Superior temporal gyrus (tissue), 1 donor: ENCODE data around the gene CHRNA9.

ENCODE experiments used
- DNase-seq: peaks from one replicate; pipeline ENCODE4 v3.0.0-alpha.2; 2016; ENCODE audit errors: extremely low spot score

CHRNA9 gene

DNA sequence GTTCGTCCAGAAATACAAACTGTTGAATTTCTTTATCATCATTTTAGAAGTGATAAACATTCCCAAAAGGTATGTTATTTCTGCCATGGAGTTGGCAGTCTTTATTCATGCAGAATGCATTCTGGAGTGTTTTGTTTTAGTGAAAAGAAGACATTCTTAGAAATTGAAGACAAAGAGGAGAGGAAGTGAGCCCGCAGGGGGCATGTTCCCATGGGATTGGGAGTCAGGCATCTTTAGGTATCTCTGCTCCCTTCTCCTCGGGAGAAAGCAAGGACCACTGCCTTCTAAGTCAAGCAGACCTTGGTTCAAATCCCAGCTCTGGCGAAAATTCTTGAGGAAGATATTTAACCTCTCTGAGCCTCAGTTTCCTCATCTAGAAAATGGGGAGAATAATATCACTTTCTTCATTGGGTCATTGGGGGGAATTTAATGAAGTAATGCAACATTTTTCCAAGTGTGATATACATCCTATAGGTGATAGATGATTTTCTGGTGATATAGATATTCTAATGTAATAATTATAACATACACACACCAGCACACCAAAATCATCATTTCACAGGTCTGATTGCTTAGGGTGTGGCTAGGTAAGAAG, 26.5 kb upstream of the CHRNA9 start:
- no peak for DNase-seq

GRCh38 chr4:40309250-40309774, 25.8 kb upstream of the CHRNA9 start:
- peak; percentile 92 for DNase-seq

- DNase-seq = no peak
Measured at GRCh38 chr4:40310225-40310624, 24.9 kb upstream of the CHRNA9 start.

GRCh38 chr4:40311811-40312346, 23.3 kb upstream of the CHRNA9 start:
- DNase-seq = no peak

- no peak for DNase-seq
Measured at GRCh38 chr4:40314951-40315350, 20.2 kb upstream of the CHRNA9 start.

DNA sequence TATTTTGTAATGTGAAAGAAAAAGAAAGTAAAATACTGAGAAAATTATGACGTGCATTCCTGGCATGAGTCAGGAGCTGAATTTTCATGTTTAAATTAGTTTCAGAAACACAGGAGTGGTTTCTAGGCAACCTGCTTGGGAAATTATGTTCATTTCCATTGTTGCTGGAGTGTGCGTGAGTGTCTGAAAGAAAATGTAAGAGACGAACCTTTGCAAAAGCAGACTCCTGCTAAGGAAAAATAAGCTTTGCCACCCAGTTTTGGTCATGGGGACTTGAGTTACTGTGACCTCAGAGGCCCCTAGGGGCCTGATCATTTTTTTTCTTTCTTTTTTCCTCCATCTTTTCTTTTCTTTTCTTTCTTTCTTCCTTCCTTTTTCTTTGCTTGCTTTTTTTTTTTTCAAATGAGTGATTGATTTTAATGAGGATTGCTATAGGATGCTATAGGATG, 18.8 kb upstream of the CHRNA9 start:
- DNase-seq = peak; percentile 67

DNA sequence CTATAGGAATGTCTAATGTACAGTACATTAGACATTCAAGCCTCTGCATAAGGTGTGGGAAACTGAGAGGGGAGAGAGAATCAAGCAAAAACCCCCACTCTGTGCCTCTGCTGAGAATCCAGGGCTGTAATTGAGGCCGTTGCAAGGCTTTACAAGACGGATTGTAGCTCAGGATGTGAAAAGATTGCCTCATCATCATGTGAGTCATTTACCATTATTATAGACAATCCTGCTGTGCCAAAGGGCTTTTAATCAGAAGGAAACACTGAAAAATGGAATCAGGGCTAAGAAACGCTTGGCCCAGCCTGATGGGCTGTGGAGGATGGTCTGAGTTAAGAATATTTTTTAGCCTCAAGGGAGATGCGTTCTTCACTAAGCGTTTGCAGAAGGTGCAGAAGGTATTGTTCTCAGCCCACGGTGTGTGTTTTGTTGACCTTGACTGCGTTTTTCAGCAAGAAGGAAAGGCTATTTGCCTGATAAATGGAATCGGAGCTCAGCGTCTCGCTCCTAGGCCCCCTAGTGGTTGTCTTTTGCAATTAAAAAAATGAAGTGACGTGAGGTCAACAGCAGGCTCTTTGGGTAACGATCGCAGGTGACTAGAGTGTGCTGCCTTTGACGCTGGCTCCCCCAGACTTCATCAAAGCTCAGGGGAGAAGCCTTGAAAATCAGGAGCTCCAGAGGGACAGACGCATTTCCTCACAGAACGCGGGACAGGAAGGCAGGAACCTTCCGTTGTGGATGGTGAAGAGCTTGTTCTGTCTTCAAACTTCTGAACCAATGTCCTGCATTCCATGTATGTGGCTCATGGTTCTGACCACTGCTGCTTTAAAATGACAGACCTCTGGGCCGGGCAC, 18.1 kb upstream of the CHRNA9 start:
- peak; percentile 85 for DNase-seq

- DNase-seq = no peak
Measured at GRCh38 chr4:40317916-40318658, 17.0 kb upstream of the CHRNA9 start.

DNA sequence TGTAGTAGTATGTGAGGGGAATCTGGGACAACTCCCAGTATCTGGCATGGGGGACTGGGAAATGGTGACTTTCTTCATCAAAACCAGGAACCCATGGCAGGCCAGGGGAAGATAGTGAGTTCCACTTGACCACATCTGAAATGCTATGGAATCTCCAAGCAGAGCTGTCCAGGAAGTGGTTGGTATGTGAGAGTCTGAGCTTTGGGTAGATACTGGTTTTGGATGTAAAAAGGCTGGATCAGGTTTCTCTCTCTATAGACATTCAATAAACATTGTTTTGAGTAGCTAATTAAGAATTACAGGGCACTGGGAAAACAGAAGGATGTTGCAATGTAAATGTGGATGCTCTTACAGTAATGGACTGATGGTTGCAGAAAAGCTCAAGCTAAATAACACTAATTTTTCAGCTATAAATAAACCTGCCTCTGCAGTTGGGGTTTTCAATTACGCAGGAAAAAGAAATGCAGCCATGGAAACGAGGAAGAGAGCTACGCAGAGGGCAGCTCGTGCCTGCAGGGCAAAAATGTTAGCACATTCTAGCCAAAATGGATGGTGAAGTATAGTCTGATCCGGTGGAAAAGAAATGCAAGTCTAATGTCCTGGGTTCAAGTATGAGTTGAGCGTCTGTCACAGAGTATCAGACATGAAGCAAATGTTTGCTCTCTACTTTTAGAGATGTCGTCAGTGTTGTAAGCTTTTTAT, 13.4 kb upstream of the CHRNA9 start:
- peak; percentile 35 for DNase-seq

DNA sequence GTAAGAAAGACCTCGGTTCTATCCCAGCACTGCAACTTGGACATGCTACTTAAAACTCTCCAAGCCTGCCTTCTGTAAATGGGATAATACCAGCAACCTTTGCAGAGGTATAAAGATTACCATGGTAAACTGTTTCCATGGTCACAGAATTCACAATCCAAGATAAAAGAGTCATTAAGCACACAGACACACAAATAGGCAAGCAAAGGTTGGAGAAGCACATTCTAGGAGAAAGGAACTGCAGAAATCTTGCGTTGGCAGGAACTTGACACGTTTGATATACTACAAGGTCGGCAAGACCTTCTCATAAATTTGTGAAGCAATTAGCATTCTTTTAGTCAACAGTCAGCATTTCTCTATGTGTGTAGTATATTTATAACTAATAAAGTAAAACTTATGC, 12.3 kb upstream of the CHRNA9 start:
- DNase-seq = no peak

- no peak for DNase-seq
Measured at GRCh38 chr4:40323866-40324265, 11.3 kb upstream of the CHRNA9 start.

- peak; percentile 73 for DNase-seq
Measured at GRCh38 chr4:40325406-40326019, 9.6 kb upstream of the CHRNA9 start.

DNA sequence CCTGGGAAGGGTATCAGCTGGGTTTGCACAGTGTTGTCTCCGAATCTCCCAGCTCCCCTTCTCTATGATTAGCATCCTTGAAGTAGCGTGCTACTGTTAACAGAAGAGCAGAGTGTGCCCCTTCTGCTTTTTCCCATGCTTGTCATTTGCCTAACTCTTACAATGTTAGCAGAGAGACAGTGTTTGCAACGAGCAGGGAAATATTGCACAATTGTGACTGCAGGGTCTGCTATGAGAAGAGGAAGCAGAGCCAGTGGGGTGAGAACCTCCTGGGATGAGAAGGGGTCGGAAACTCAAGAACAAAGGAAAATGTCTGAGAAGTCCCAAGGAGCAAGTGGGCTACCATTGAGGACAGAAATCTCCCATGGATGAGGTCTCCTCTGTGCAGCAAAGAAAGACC, 7.8 kb upstream of the CHRNA9 start:
- no peak for DNase-seq

GRCh38 chr4:40328383-40328782, 6.8 kb upstream of the CHRNA9 start:
- DNase-seq = no peak

DNA sequence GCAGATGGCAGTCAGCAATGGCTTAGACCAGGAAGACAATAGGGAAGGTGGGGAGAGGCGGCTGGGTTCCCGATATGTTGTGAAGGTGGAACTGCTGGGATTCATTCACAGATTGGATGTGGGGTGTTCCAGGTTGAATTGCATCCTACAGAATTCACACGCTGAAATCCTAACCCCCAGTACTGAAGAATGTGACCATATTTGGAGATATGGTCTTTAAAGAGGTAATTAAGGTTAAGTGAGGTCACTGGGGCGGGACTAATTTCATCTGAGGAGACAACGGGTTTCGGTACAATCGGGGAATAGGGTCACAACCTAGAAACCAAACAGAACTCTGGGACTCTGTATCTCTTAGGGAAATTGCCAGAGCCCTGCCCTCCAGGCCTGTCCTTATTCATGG, 5.3 kb upstream of the CHRNA9 start:
- DNase-seq = no peak

GRCh38 chr4:40330536-40330935, 4.6 kb upstream of the CHRNA9 start:
- DNase-seq = no peak

GRCh38 chr4:40331101-40331745, 3.9 kb upstream of the CHRNA9 start:
- no peak for DNase-seq

- no peak for DNase-seq
Measured at GRCh38 chr4:40331961-40332360, 3.2 kb upstream of the CHRNA9 start.

DNA sequence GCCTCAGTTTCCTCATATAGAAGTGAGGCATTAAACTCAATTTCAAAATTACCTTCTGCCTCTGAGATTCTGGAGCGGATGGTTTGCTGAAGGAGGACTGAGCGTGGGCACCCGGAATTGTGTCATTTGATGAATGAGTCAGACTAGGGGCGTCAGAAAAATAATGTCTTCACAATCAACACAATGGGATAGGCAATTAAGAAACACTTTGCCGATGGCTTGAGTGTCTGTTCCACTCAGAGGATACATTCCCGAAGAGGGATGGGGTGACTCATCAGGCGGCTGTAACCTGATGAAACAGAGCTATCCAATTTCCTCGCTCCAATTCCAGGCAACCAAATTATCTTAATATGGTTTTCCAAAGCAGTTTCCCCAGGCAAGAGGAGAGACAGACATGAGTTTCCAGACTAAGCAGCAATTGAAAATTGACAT, 1.2 kb upstream of the CHRNA9 start:
- DNase-seq = no peak

DNA sequence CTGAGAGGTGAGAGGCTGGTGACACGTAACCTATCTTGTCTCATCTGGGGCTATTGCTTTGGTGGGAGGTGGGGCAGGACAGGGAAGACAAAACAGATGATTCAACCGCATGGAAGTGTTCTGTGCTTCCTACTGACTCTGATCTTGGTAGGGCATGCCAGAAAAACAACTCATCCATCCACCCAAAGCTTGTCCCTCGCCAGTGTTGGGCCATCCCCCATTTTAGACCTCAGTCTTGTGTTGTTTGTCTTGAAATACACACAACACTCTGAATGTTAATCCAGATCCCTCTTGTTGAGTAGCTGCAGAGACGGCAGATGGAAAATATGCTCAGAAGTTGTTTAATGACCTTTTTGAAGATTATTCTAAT, 377 bp downstream of the CHRNA9 start:
- DNase-seq = no peak

GRCh38 chr4:40337051-40337450, 1.9 kb downstream of the CHRNA9 start:
- no peak for DNase-seq
